HEK293T (cell line): Measurements from ENCODE around the gene AAK1.
"Not testable (repeated sequence)": the region's sequence is repeated elsewhere in the genome, so short reads cannot be mapped to it uniquely, and the experiment has no call there.

Experiments
- CTCF ChIA-PET: fragments of 350-600 bp; formaldehyde crosslinking; extraction: SDS; loops from one replicate; lab custom pipeline; 2021; ENCODE audit warnings: antibody characterized with exemption, inconsistent platforms; lab: Yijun Ruan, JAX
- POLR2A ChIA-PET: fragments of 350-600 bp; formaldehyde crosslinking; extraction: SDS; loops from one replicate; lab custom pipeline; 2020; ENCODE audit warnings: antibody characterized with exemption, inconsistent platforms; lab: Yijun Ruan, JAX
- DNase-seq: peaks from one replicate; pipeline ENCODE4 v3.0.0; 2012; ENCODE audit warnings: mixed read lengths; ENCODE audit errors: extremely low spot score
- ARNT ChIP-seq: fragments of 450-650 bp; IDR thresholded peaks from 2 replicates; pipeline ENCODE4 v1.6.1; 2017; ENCODE audit warnings: mild to moderate bottlenecking
- BHLHE40 ChIP-seq: fragments of 450-650 bp; IDR thresholded peaks from 2 replicates; pipeline ENCODE4 v1.6.1; 2016; ENCODE audit warnings: mild to moderate bottlenecking, moderate library complexity, borderline replicate concordance
- CTBP1 ChIP-seq: fragments of 450-650 bp; IDR thresholded peaks from 2 replicates; pipeline ENCODE4 v1.6.1; 2016; ENCODE audit warnings: borderline replicate concordance
- ELF4 ChIP-seq: fragments of 450-650 bp; IDR thresholded peaks from 2 replicates; pipeline ENCODE4 v1.6.1; 2017; ENCODE audit warnings: antibody characterized with exemption
- FOXA1 ChIP-seq: fragments of 450-650 bp; IDR thresholded peaks from 2 replicates; pipeline ENCODE4 v1.6.1; 2016; ENCODE audit warnings: mild to moderate bottlenecking
- FOXK2 ChIP-seq: fragments of 450-650 bp; IDR thresholded peaks from 2 replicates; pipeline ENCODE4 v1.6.1; 2016; ENCODE audit warnings: mild to moderate bottlenecking
- FOXM1 ChIP-seq: fragments of 450-650 bp; IDR thresholded peaks from 2 replicates; pipeline ENCODE4 v1.6.1; 2017; ENCODE audit warnings: mild to moderate bottlenecking, borderline replicate concordance
- HDGF ChIP-seq: fragments of 450-650 bp; IDR thresholded peaks from 2 replicates; pipeline ENCODE4 v1.6.1; 2017; ENCODE audit warnings: antibody characterized with exemption, borderline replicate concordance
- L3MBTL2 ChIP-seq: fragments of 450-650 bp; conservative IDR thresholded peaks from 2 replicates; pipeline ENCODE4 v1.6.1; 2016; ENCODE audit warnings: mild to moderate bottlenecking
- LEF1 ChIP-seq: fragments of 450-650 bp; IDR thresholded peaks from 2 replicates; pipeline ENCODE4 v1.6.1; 2017; ENCODE audit warnings: mild to moderate bottlenecking, borderline replicate concordance
- NFRKB ChIP-seq: fragments of 450-650 bp; IDR thresholded peaks from 2 replicates; pipeline ENCODE4 v1.6.1; 2016; ENCODE audit warnings: mild to moderate bottlenecking, moderate library complexity
- PKNOX1 ChIP-seq: fragments of 450-650 bp; IDR thresholded peaks from 2 replicates; pipeline ENCODE4 v1.6.1; 2016
- SP1 ChIP-seq: fragments of 450-650 bp; IDR thresholded peaks from 2 replicates; pipeline ENCODE4 v1.6.1; 2017
- SUZ12 ChIP-seq: fragments of 450-650 bp; IDR thresholded peaks from 2 replicates; pipeline ENCODE4 v1.6.1; 2016; ENCODE audit warnings: mild to moderate bottlenecking
- TARDBP ChIP-seq: fragments of 450-650 bp; IDR thresholded peaks from 2 replicates; pipeline ENCODE4 v1.6.1; 2016
- ZNF384 ChIP-seq: fragments of 450-650 bp; IDR thresholded peaks from 2 replicates; pipeline ENCODE4 v1.6.1; 2016

Gene AAK1

DNA sequence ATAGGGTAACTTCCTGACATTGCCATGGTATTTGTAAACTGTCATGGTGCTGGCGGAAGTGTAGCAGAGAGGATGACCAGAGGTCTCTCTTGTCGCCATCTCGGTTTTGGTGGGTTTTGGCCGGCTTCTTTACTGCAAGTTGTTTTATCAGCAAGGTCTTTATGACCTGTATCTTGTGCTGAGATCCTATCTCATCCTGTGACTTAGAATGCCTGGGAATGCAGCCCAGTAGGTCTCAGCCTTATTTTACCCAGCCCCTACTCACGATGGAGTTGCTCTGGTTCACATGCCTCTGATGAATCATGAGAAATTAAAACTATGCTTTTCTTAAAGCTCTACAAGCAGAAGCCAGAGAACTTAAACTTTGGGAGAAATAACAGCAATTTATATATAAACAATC, 193.6 kb downstream of the AAK1 start:
- CTCF ChIA-PET = no interaction called here
- TF ChIP-seq PKNOX1 = no peak
- no peak for TF ChIP-seq CTBP1
- no peak for TF ChIP-seq BHLHE40
- TF ChIP-seq SUZ12 = no peak
- no peak for TF ChIP-seq FOXA1
- no peak for TF ChIP-seq FOXM1
- TF ChIP-seq NFRKB = no peak
- no peak for TF ChIP-seq L3MBTL2
- no peak for TF ChIP-seq TARDBP
- no peak for TF ChIP-seq SP1
- TF ChIP-seq FOXK2 = no peak
- TF ChIP-seq ELF4 = no peak
- no peak for TF ChIP-seq HDGF
- TF ChIP-seq ARNT = no peak
- TF ChIP-seq LEF1 = no peak
- no peak for TF ChIP-seq ZNF384
- POLR2A ChIA-PET = no interaction called here
- DNase-seq = no peak

DNA sequence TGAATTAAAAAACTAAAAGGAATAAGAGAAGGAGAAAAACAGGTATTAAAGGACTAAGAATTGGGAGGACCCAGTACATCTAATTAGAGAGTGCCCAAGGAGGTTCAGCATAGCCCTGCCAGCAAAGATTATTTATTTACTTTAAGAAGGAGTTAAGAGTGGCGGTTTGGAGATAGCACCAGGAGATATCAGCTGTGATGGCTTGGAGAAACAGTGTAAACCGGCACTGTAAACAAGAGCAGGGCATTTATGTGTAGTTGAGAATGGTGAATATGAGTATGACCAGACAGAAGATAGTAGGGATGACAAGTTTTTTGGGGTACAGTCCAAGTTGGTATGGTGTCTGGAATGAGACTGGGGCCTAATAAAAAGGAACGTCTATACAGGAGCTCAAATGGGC, 199.9 kb downstream of the AAK1 start:
- CTCF ChIA-PET, POLR2A ChIA-PET, DNase-seq: not testable (repeated sequence)

DNA sequence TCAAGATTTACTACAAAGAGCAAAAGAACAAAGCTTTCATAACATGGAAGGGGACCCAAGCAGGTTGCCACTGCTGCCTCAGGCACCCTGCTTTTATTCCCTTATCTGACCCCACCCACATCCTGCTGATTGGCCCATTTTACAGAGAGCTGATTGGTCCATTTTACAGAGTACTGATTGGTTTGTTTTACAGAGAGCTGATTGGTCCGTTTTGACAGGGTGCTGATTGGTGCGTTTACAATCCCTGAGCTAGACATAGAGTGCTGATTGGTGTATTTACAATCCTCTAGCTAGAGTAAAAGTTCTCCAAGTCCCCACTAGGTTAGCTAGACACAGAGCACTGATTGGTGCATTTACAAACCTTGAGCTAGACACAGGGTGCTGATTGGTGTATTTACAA, 204.0 kb downstream of the AAK1 start:
- POLR2A ChIA-PET, CTCF ChIA-PET, DNase-seq: not testable (repeated sequence)

DNA sequence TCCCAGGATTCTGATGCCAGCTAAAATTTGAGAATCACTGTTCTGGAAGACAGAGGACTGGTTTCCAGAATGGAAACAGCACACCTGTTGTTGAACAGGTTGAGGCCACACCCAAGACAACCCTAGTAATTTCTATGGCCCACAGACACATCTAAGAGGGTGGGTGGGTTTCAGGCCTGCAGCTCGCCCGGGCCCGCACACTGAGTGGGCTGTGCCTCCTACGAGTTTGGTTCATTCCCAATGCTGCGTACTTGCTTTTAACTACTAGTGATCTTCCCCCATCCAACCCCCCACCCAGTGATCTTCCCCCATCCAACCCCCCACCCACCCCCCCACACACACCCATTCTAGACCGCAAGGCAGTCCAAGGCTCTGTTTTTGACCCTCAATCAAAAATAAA, 205.0 kb downstream of the AAK1 start:
- no peak for TF ChIP-seq FOXM1
- no peak for TF ChIP-seq BHLHE40
- TF ChIP-seq HDGF = no peak
- TF ChIP-seq FOXK2 = no peak
- no peak for TF ChIP-seq ARNT
- no peak for TF ChIP-seq TARDBP
- ChIA-PET POLR2A (no interaction called here), CTCF (no interaction called here)
- DNase-seq = no peak

DNA sequence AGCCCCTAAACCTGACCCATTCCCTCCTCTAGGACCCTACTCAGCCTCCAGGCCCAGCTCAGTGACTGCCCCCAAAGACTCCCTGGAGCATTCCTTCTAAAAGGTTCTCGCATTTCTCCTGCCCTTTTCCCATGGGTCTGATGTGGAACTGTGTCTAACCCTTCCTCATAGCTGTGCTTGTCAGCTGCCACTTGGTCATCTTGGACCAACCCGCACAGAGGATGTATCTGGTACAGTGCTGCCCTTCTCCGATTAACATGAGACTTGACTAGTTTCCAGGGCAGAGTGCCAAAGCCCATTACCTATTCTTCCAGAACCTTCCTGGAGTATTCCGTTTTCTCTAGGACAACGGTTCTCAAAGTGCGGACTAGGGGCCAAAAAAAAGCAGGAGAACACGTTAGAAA, 205.8 kb downstream of the AAK1 start:
- TF ChIP-seq HDGF = 0 out of 2 replicates have a peak, but pooled peaks have one; percentile 18
- TF ChIP-seq FOXA1 = no peak
- CTCF ChIA-PET = interaction anchor here (0.6 to 1.5 kb wide), 3 partner anchors 20 to 985 kb away, joined by 3 to 4 read pairs (median 3); no protein-coding TSS in a partner anchor
- POLR2A ChIA-PET = interaction anchor here (0.6 to 1.7 kb wide), 17 partner anchors 10 to 856 kb away, joined by 3 to 14 read pairs (median 4); partner anchors contain the start of gene SNRPG
- DNase-seq = no peak

DNA sequence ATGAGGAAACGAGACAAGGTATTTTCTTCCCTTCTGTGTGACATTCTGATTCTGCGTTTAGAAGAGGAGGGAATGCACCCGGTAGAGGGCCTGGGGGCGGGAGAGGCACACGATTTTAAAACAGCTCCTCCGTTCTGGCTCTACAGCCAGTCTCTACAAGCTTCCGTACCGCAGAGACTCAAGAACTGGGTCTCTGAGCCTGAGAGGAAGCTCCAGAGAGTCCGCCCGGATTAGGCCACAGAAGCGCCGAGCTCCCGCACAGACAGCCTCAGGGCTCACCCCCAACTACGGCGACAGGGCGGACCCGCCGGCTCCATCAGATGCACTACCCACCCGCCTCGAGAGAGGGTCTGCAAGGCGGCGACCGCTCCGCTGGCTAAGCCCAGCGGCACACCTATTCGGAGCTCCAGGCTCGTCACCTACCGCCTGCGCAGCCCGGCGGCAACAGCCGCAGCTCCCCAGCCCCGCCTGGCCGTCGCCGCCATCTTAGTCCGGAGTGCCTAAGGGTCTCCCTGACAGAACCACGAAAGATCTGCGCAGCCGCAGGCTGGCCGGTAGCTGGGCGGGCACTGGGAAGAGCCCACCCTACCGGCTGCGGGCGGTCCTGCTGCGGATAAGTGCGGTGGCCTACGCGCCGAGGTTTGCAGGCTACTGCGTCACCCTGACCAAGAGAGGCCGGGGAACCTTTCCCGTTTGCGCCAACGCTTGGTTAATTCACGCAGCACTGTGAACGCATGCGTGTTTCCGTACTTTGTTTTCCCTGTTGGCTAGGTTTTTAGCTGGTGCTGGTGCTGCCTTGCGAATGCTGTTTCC, 206.4 kb downstream of the AAK1 start, which contains the start of gene NFU1:
Gene NFU1, minus strand, starts transcription at position 498 of the 813 bp plus-strand sequence. Its CDS starts 13 bp downstream, at position 485.
- ChIA-PET POLR2A (interaction anchor here (0.6 to 1.7 kb wide), 19 partner anchors 10 to 857 kb away, joined by 3 to 14 read pairs (median 4); partner anchors contain the start of gene SNRPG), CTCF (interaction anchor here (0.5 to 1.5 kb wide), 6 partner anchors 19 to 984 kb away, joined by 3 to 4 read pairs (median 3); no protein-coding TSS in a partner anchor)
- peak; percentile 99 for DNase-seq
- TF ChIP-seq CTBP1 = no peak
- TF ChIP-seq ARNT = no peak
- peak; percentile 56; the same call in 1 of the 2 replicates for TF ChIP-seq ELF4
- no peak for TF ChIP-seq FOXM1
- TF ChIP-seq L3MBTL2 = no peak

DNA sequence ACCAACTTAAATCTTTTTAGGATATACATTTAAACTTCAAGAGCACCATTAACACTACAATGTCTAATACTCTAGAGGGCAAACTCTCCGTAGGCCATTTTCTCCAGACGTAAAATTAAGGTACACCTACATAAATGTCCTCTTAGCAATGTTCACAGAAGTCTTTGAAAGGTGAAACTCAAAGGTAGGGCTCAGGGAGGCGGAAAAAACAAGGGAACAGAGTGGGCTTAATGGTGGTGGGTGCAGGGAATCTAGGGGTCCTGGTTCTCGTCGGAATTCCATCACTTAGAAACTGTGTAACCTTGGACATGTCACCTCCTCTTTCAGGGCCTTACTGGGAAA, 207.0 kb downstream of the AAK1 start:
- ChIA-PET POLR2A (interaction anchor here (1.1 to 1.7 kb wide), 12 partner anchors 11 to 392 kb away, joined by 3 to 14 read pairs (median 4); no protein-coding TSS in a partner anchor), CTCF (interaction anchor here (0.5 to 1.5 kb wide), 5 partner anchors 18 to 509 kb away, joined by 3 to 4 read pairs (median 3); no protein-coding TSS in a partner anchor)
- no peak for DNase-seq

DNA sequence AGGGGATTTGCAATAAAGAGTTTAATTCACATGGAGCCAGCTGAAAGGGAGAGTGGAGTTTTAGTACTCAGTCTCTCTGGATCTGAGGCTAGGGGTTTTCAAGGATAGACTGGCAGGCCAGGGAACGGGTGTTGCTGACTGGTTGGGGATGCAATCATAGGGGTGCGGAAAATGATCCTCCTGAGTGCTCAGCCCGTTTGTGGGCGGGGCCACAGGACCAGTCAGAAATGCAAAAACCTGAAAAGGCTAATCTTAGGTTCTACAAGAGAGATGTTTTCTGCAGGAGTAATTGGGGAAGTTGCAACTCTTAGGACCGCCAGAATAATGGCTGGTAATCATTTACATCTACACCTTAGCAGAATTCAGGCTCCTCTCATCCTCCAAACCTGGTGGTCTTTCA, 208.8 kb downstream of the AAK1 start:
- ChIA-PET CTCF (interaction anchor here (0.9 kb wide), 1 partner anchor 59 kb away, joined by 3 read pairs; no protein-coding TSS in a partner anchor), POLR2A (no interaction called here)
- no peak for DNase-seq
- TF ChIP-seq CTBP1 (no peak), LEF1 (no peak), FOXA1 (no peak), PKNOX1 (no peak), ELF4 (no peak), FOXK2 (no peak), TARDBP (no peak), ZNF384 (no peak), HDGF (no peak), NFRKB (no peak)

More for the DNA sequence above, 207.0 kb downstream of the AAK1 start:
- TF ChIP-seq SP1 (no peak), HDGF (no peak), ELF4 (no peak), TARDBP (no peak), CTBP1 (no peak), ZNF384 (no peak), FOXA1 (no peak)
